GM21723 (cell line): ENCODE measurements around the gene CSMD2.

ENCODE experiments used
- ATAC-seq: cut with Tn5 transposase; IDR thresholded peaks from one replicate; pipeline ENCODE4 v1.9.1; 2021; ENCODE audit warnings: mild to moderate bottlenecking, moderate library complexity; ENCODE audit not compliant: unreplicated experiment

CSMD2 gene

DNA sequence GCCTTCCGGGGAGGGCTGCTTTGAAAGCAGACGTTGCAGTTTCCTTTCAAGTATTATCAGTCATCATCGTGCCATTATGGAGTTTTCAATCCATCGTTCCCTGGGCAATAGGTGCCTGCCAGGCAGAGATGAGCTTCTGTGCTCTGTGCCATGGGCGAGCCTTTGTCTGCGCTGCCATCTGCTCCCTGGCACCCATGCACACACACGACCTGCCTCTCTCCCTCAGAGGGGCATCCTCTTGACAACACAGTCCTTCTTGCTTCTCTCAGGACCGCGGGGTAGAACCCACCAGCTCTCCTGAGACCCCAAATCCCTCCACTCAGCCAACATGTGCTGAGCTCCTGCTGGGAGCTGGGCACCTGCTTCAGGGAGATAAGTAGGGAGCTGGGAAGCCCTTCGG lies 151.9 kb downstream of the CSMD2 start:
- no peak for ATAC-seq

- ATAC-seq = no peak
Measured at GRCh38 chr1:34009340-34009985, 155.6 kb downstream of the CSMD2 start.

- no peak for ATAC-seq
Measured at GRCh38 chr1:34007760-34008159, 157.3 kb downstream of the CSMD2 start.

DNA sequence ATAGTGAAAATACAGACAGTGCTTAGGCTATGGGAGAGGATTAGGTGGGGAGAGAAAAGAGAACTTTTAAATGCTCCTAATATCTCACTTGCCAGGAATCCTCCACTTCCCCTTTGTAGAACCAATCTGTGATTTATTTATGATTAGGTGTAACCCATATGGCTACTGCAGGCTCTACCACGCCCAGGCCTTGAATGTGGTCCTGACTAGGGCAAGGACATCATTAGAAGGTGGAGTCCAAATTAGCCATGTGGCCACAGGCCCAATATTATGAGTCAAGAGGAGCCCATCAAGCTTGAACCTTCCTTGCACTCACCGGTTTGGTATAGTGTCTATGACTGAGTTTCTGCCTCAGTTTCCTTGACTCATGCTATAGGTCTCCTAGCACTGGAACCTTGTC lies 159.7 kb downstream of the CSMD2 start:
- ATAC-seq = no peak

DNA sequence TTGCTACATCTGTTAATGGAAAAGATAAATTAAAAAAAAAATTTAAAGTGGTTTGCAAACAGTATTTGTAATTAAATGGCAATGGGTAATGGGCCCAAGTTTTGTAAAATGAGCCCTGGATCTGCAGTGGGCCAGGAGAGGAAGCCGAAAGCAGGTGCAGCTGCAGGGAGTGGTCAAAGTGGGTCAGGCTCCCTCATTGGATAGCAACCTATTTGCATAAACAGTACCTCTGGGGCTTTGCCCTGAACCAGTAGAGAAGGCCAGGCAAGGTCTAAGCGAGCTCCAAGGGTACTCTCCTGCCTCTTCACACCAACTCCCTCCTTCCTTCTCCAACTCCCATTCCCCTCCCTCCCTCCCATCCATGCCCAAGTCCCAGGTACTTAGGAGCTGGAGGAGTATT lies 162.2 kb downstream of the CSMD2 start:
- ATAC-seq = no peak

DNA sequence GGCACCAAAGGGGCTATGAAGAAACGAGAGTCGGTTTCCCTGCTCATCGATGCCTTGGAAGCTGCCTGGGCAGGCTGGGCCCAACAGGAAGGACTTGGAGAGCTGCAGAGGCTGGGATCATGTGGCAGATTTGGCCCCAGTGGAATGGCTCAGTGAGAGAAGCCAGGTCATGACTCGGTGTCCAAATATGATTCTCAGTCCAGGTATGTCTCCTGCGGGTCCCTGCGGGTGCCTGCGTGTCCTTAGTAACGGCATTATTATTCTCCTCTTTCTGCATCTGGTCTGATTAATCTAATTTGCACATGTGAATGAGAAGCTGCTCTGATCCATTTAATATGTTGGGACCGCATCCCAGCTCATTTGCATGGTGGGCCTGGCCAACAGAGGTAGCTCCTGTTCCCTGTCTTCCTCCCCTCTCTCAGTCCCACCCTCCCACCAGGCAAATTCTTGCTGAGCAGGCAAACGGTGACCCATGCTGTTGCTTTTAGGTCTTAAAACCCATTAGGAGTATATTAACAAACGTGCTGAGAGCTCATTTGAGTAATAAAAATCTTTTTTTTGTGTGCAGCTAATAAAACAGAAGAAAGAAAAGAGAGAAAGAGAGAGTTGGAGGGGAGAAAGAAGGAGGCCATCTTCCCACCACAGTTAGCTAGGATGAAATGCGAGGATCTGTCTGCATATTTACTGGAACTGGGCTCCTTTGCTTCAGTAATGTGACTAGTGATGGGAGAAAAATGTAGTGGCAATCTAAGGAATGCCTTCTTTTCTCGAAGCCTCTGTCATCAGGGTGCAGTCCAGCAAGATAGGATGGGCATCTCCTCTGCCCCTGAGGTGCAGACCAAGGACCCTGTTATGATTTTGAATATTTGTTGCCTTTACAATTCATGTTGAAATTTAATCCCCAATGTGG lies 167.6 kb downstream of the CSMD2 start:
- no peak for ATAC-seq

DNA sequence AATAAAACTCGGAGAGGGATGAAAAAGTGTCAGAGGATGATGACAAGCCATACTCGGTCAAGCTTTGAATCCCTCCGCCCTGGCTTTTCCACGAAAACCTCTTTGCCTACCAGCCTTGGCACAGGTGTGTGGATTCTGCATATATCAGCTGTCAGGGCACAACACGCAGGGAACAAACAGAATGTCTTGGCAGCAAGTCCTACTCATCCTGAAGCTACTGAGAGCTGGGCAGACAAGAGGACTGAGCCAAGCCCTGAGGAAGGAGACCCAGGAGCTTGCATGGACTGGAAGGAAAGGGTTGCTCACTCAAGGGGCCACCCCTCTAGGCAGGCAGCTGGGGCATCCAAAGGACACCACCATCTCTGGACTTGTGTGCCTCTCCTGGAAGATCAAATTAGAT lies 168.7 kb downstream of the CSMD2 start:
- ATAC-seq = no peak

DNA sequence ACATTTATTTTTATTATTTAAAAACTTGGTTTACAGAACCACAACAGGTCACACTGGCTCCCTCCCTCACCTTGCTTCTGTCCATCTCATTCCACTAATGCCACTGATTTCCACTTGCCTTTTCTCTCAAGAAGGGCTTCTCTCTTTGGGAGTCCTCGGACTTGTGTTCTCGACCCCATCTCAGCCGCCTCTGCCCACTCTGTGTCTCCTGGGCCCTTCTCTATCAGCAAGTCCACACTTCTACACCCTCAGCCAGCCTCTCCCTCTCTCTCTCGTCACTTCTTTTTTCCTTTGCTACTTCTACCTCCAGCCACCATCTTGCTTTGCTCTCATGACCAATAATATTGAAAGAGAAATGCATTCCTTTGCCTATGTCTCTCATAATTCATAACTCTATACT lies 171.7 kb downstream of the CSMD2 start:
- ATAC-seq = no peak

GRCh38 chr1:33990281-33990680 lies 174.7 kb downstream of the CSMD2 start:
- ATAC-seq = no peak

DNA sequence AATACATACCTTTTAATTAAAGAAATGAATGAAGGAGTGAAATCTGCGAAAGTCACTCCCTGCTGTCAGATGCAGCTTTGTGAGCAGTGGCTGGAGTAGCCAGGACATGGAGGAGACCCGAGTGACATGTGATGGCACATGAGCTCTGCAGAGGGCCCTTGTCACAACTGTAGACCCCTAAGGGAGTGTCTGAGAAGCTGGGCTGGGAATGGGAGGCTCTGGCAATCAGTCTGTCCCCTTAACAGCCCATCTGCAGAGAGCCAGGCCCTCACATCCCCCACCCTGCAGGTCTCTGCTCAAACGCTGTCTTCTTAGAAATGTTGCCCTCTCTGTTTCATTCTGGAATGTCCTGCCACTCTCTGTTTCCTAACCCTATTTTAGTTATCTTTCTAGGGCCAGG lies 176.9 kb downstream of the CSMD2 start:
- ATAC-seq = no peak

DNA sequence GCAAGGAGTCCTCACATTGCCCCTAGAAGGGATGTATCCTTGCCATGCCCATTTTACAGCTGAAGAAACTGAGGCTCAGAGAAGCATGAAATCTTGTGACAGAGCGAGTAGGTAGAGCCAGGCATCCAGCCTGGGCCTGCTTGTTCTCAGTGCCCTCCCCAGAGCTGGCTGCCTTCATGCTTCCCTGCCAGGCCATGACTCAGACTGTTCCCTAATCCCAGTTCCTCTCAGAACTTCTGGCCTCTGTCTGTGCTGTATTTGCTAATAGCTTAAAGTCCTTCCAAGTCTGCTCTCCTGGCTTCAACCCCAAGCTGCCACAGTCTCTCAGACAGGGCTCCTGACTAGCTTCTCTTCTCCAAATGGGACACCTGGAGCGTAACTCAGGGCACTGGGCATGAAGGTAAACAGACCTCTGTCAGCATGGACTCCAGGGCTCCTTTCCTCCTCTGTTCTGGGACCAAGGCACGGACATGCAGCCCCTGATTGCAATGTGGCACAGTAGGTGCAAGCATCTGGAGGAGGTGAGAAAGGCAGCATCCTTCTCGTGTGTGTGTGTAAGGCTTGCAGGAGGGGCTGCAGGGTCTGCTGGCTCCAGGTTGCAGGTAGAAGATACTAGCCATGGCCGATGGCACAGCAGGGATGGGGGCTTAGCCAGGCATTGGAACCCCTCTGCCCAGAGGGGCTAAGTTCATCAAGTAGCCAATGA lies 178.5 kb downstream of the CSMD2 start:
- no peak for ATAC-seq

DNA sequence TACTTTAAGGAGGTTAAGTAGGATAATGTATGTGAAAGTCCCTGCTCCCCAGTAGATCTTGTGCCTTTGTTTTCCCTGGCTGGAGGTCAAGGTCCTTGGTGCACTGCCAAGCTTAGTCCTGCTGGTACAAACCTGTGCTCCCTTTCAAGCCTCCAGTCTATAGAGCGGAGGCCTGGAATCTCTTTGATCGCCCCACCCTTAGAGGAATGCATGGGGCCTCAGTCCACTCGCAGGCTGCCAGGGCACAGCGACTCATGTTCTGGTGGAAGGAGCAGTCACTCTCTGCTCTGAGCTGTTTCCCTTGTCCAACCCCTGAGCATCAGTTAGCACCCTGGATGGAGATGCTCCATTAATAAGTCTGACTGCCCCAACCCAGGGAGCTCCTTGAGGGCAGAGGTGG lies 179.4 kb downstream of the CSMD2 start:
- ATAC-seq = no peak

DNA sequence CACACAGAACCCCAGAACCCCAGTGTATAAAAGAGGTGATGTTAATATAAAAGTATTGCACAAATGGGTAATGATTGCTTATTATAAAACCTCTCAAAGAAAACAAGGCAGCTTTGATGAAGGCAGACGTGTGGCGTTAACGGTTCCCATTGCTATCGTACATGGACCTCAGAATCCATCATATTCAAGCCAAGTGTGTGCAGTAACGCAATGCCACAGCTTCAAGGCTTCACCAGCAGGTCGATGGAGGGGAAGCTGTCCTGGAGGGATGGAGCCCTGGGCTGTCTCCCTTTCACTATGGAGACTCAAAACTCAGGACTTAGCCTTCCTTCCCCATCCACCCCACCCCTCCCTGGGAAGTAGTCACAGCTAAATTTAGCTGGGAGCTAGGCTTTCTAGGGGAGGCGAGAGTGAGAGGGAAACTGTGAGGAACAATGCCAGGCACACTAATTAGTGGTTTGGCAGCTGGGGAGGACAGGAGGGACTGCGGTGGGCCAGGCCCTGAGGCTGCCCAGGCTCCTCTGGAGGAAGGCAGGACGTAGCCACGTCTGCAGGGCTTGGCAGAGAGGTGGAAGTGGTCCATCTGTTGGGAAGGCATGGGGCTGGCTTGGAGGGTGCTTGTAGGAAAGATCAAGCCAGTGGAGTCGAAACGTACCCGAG lies 180.0 kb downstream of the CSMD2 start:
- no peak for ATAC-seq

DNA sequence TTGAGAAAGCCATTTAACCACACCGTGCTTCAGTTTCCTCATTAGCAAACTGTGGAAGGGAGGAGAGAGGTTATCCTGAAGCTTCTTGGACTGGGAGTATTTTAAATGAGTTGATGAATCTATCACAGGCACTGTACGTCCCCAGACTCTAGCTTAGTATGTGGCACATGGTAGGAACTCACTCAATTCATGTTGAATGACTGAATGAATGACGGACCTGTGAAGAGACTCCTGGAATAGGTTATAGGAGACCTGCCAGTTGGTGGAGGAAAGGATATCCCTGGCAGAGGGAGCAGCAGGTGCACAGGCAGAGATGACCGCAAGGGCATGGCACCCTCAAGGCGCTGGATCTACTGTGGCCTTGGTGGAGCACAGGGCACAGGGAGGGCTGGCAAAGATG lies 182.6 kb downstream of the CSMD2 start:
- no peak for ATAC-seq

- ATAC-seq = no peak
Measured at GRCh38 chr1:33979341-33979740, 185.7 kb downstream of the CSMD2 start.

DNA sequence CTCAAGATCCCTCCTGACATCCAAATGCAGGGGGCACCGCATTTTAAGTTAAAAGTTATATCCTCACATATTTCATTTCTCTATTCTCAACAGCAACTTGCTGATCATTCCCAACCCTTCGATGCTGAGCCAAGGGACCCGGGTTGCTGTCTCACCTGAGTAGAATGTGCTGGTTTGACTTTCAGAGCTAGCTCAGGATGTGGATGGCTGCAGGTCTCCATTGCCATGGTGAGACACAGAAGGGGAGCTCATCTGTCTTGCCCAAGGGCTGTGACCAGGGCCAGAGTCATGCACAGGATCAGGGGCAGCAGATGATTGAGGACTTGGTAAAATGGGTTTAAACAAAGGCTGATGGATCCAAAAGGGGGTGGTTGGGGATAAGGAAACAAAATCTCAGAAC lies 189.1 kb downstream of the CSMD2 start:
- no peak for ATAC-seq

DNA sequence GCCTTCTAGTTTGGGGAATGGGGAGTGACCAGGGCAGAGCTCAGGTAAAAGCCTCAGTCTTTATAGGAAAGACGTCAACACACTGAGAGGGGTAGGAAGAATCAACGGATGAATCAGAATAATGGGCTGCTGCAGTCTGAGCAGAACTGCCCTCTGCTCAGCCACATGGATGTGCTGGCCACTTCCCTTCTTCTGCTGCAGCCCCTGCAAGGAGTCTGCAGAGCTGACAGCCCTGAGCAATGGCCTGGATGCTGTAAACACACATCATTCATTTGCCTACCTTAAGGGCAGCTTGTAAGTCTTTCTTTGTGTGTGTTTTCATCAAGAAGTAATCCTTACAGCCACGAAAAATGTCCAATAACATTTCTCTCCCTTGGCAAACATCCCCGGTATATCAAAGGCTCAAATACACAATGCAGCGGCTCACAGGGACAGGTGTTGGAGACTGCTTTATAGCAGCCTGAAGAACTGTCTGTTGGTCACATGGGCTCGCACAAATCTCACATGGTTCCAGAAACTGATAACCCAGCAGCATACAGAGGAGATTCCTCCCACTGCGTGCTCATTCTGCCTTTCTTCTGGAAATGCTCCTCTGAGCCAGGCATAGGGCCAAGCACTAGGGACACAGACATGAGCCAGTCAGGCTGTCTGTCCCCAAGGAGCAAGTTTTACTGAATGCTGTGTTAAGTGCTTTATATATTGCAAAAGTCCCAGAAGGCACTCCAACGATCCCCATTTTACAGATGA lies 191.1 kb downstream of the CSMD2 start:
- ATAC-seq = no peak

DNA sequence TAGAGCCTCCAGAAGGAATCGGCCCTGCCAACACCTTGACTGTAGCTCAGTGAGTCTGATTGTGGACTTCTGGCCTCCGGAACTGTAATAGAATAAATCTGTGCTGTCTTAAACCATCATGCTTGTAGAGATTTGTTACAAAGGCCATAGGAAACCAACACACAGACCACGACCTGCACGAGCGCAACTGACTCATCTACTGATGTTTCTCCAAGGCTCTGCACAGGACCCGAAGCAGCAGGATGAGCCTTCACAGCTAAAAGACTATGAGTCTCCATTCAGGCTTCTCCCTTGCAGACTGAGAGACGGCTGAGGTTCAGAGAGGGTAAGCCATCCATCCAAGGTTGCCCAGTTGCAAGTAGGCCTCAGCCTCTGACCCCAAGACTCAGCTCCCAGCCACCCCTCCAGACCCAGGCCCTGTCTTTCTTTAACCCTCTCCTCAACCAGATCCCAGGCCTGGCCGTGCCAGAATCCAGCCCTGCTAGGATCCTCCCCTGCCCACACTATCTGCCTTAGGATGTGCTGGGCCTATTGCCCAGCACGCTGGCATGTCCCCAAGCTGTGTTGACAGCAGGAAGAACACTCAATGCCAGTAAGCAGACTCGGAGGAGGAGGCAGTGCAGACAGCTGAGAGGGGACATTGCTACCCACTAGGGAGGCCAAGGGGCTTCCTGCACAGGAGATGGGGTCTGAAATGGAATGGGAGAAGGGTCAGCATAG lies 192.2 kb downstream of the CSMD2 start:
- no peak for ATAC-seq

GRCh38 chr1:33971913-33972312 lies 193.1 kb downstream of the CSMD2 start:
- ATAC-seq = no peak
